Breast epithelium (tissue), 3 donors: ENCODE data around the gene ZDHHC6.

Experiments
- POLR2A ChIP-seq: fragments of 450-650 bp; IDR thresholded peaks from one replicate; pipeline ENCODE4 v1.6.1; 2016; ENCODE audit warnings: antibody characterized with exemption, mild to moderate bottlenecking, moderate library complexity
- POLR2AphosphoS5 ChIP-seq, 3 donors: sonication (generic); formaldehyde crosslinking; IDR thresholded peaks; one replicate each; pipeline ENCODE4 v1.6.1; 2017; ENCODE audit warnings: antibody characterized with exemption in 3 of 3
- TF ChIP-seq, protein P1 (sequence below), 3 donors: fragments of 450-650 bp; IDR thresholded peaks; one replicate each; pipeline ENCODE4 v1.5.1; 2016 to 2017; ENCODE audit warnings: antibody characterized with exemption in 3 of 3, mild to moderate bottlenecking in 3 of 3, moderate library complexity in 3 of 3

DNA sequence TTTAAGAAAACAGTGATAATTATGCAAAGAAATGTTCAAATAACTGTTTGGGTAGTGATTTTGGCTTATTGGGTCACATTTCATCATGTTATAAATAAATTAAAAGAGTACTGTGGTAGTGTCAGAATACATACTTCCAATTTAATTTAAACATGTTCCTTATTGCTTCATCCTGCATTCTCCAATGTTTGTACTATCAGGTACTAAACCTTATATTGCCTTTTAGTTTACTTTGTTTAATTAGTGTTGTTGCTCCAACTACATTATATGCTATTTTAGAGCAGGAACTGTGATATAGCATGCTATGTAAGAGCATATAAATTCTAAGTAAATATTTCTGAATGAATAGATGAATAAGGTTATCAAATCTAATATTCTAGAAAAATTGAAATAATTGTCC is 41.2 kb upstream of the ZDHHC6 start:
- TF ChIP-seq POLR2A, result no peak
- TF ChIP-seq, protein P1, sequence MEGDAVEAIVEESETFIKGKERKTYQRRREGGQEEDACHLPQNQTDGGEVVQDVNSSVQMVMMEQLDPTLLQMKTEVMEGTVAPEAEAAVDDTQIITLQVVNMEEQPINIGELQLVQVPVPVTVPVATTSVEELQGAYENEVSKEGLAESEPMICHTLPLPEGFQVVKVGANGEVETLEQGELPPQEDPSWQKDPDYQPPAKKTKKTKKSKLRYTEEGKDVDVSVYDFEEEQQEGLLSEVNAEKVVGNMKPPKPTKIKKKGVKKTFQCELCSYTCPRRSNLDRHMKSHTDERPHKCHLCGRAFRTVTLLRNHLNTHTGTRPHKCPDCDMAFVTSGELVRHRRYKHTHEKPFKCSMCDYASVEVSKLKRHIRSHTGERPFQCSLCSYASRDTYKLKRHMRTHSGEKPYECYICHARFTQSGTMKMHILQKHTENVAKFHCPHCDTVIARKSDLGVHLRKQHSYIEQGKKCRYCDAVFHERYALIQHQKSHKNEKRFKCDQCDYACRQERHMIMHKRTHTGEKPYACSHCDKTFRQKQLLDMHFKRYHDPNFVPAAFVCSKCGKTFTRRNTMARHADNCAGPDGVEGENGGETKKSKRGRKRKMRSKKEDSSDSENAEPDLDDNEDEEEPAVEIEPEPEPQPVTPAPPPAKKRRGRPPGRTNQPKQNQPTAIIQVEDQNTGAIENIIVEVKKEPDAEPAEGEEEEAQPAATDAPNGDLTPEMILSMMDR (IDR thresholded peaks at IDR 0.05), result no peak
- TF ChIP-seq POLR2AphosphoS5 (IDR thresholded peaks at IDR 0.05), result no peak
